ENCODE measurements around the gene PLEKHN1. TPM values are rescaled to one million over a fixed set of nuclear protein-coding genes. Genes with fewer than 3 reads are reported as not detected.

The PLEKHN1 gene
- total RNA-seq, 1 experiment from 2014 or later = 9.1 TPM

GRCh38 chr1:1003618-1004419 lies 37.5 kb downstream of the PLEKHN1 start:
- ChIA-PET CTCF (interaction anchor here (0.6 kb wide), 1 partner anchor 99 kb away, joined by 3 read pairs; no protein-coding TSS in a partner anchor), POLR2A (ENCODE audit: unreplicated experiment) (no interaction called here)
- Histone ChIP-seq H3K4me2 (no peak overlapping the region), H3K27me3 (ENCODE audit: insufficient read depth, low read depth) (no peaks in the 10 kb centered on the region), H2AFZ (no peak overlapping the region), H3K36me3 (ENCODE audit: low read depth) (no peaks in the 10 kb centered on the region), H3K4me1 (replicated peaks; ENCODE audit: insufficient read depth) (peaks cover 15% of the 10 kb centered on the region), H3F3A (ENCODE audit: insufficient read depth, low read depth) (peaks cover 30% of the 10 kb centered on the region; the same call in 1 of the 2 replicates), H3K79me2 (ENCODE audit: low read depth) (peaks cover 26% of the 10 kb centered on the region), H3K4me3 (no peak overlapping the region), H4K20me1 (ENCODE audit: insufficient read depth) (peaks cover 6% of the 10 kb centered on the region; the same call in 1 of the 2 replicates), H3K9me3 (ENCODE audit: insufficient read depth, low read depth) (no peaks in the 10 kb centered on the region), H3K9me2 (ENCODE audit: insufficient read depth) (no peaks in the 10 kb centered on the region), H3K27ac (no peak overlapping the region)
- no peak for DNase-seq
- intact Hi-C loops (cut with micrococcal nuclease; ENCODE audit: unreplicated experiment) = loop anchor here (5.0 to 10.0 kb wide), 2 partner anchors 68 to 301 kb away; partner anchors contain the start of genes ACAP3, PUSL1 and RNF223
- no peak for TF ChIP-seq EZH2 (IDR thresholded peaks at IDR 0.05; ENCODE audit: low read depth)
- TF ChIP-seq CTCF (conservative IDR thresholded peaks at IDR 0.05) = no peak
- no TSS peak for BruUV-seq (replicated peaks)

DNA sequence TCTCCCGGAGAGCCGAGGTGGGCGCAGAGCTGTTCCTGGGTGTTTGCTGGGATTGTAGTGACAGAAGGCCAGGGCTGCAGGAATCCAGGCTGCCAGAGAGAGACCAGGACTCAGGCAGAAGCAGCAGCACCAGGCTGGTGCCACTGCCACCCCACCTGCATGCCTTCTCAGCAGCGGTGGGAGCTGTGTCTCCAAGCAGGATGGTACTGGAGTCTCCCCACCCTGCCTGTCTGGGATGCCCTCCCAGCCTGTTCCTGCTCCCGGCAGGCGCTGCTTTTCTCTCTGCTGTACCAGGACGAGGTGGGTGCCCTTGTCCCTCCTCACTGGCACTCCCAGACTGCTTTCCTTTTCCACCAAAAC lies 38.1 kb downstream of the PLEKHN1 start:
- BruUV-seq (replicated peaks) = no TSS peak
- Histone ChIP-seq H3K79me2 (ENCODE audit: low read depth) (peaks cover 24% of the 10 kb centered on the region), H3F3A (ENCODE audit: insufficient read depth, low read depth) (peaks cover 30% of the 10 kb centered on the region; the same call in 1 of the 2 replicates), H3K27ac (no peak overlapping the region), H3K4me2 (no peak overlapping the region), H3K4me1 (replicated peaks; ENCODE audit: insufficient read depth) (peaks cover 15% of the 10 kb centered on the region), H2AFZ (no peak overlapping the region), H3K27me3 (ENCODE audit: insufficient read depth, low read depth) (no peaks in the 10 kb centered on the region), H3K4me3 (no peak overlapping the region), H3K9me3 (ENCODE audit: insufficient read depth, low read depth) (no peaks in the 10 kb centered on the region), H3K36me3 (ENCODE audit: low read depth) (no peaks in the 10 kb centered on the region), H3K9me2 (ENCODE audit: insufficient read depth) (no peaks in the 10 kb centered on the region), H4K20me1 (ENCODE audit: insufficient read depth) (peaks cover 6% of the 10 kb centered on the region; the same call in 1 of the 2 replicates)
- TF ChIP-seq CTCF (conservative IDR thresholded peaks at IDR 0.05) (no peak), EZH2 (IDR thresholded peaks at IDR 0.05; ENCODE audit: low read depth) (no peak)
- DNase-seq = no peak
- intact Hi-C loops (cut with micrococcal nuclease; ENCODE audit: unreplicated experiment) = loop anchor here (5.0 to 10.0 kb wide), 2 partner anchors 68 to 300 kb away; partner anchors contain the start of genes ACAP3, PUSL1 and RNF223
- CTCF ChIA-PET = interaction anchor here (0.6 kb wide), 1 partner anchor 100 kb away, joined by 3 read pairs; no protein-coding TSS in a partner anchor
- POLR2A ChIA-PET (ENCODE audit: unreplicated experiment) = no interaction called here

DNA sequence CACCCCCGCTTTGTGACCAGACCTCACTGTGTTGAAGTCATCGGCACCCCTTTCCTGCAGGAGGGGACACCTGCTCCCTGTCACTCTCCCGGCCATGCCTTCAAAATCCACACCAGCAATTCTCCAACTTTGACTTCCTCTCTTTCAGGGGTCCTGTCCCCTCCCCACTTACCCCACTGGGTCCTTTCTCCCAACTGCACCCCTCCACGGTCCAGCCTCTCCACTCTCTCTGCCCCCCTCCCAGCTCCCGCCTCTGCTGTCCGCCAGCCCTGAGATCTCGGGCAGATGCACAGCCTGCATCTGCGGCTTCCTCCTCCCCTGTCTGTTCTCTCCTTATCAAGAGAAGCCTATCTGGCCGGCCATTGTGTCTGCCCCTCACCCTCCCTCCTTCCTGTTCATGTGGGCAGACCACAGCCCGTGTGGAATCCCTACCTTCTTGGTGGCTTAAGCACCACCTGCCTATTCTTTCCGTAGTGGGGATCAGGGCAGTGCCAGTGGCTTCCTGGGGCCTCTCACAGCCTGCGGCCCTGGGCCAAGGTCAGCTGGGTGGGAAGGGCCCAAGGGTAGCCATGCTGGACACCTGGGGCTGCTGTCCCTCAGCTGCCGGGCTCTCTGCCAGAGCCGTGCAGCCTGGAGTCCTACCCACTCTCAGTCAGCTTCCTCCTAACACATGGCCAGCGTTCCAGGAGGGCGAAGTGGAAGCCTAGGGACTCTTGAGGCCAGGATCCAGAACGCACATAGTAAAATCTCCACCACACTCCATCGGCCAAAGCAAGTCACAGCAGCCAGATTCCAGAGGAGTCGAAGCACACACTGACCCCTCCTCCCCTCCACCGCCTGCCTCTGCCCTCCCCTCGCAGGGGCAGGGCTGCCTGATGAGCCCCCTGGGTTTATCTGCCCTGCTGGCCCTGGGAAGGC lies 38.8 kb downstream of the PLEKHN1 start:
- Histone ChIP-seq H3K79me2 (ENCODE audit: low read depth) (peaks cover 21% of the 10 kb centered on the region), H3K9me2 (ENCODE audit: insufficient read depth) (no peaks in the 10 kb centered on the region), H4K20me1 (ENCODE audit: insufficient read depth) (peaks cover 6% of the 10 kb centered on the region; the same call in 1 of the 2 replicates), H3K4me1 (replicated peaks; ENCODE audit: insufficient read depth) (peaks cover 15% of the 10 kb centered on the region), H3K4me3 (no peak overlapping the region), H3K36me3 (ENCODE audit: low read depth) (no peaks in the 10 kb centered on the region), H3K9me3 (ENCODE audit: insufficient read depth, low read depth) (no peaks in the 10 kb centered on the region), H3K27me3 (ENCODE audit: insufficient read depth, low read depth) (no peaks in the 10 kb centered on the region), H3K27ac (no peak overlapping the region), H3K4me2 (peak overlapping the region; percentile 66; the same call in 1 of the 2 replicates), H2AFZ (no peak overlapping the region), H3F3A (ENCODE audit: insufficient read depth, low read depth) (peaks cover 30% of the 10 kb centered on the region; the same call in 1 of the 2 replicates)
- ChIA-PET CTCF (no interaction called here), POLR2A (ENCODE audit: unreplicated experiment) (interaction anchor here (0.6 kb wide), 3 partner anchors 14 to 225 kb away, joined by 3 to 5 read pairs (median 4); no protein-coding TSS in a partner anchor)
- intact Hi-C loops (cut with micrococcal nuclease; ENCODE audit: unreplicated experiment) = loop anchor here (5.0 to 10.0 kb wide), 2 partner anchors 67 to 300 kb away; partner anchors contain the start of genes ACAP3, PUSL1 and RNF223
- no TSS peak for BruUV-seq (replicated peaks)
- TF ChIP-seq EZH2 (IDR thresholded peaks at IDR 0.05; ENCODE audit: low read depth) = no peak
- TF ChIP-seq CTCF (conservative IDR thresholded peaks at IDR 0.05) = no peak
- DNase-seq = peak in 1 of 2 experiments; percentile 84
